NCI-H128 (cell line): Measurements from ENCODE around the gene MMEL1.

Experiments used
- DNase-seq: peaks from one replicate; lab custom pipeline; 2025; ENCODE audit not compliant: unreplicated experiment; lab: John Stamatoyannopoulos, UW

Gene MMEL1

DNA sequence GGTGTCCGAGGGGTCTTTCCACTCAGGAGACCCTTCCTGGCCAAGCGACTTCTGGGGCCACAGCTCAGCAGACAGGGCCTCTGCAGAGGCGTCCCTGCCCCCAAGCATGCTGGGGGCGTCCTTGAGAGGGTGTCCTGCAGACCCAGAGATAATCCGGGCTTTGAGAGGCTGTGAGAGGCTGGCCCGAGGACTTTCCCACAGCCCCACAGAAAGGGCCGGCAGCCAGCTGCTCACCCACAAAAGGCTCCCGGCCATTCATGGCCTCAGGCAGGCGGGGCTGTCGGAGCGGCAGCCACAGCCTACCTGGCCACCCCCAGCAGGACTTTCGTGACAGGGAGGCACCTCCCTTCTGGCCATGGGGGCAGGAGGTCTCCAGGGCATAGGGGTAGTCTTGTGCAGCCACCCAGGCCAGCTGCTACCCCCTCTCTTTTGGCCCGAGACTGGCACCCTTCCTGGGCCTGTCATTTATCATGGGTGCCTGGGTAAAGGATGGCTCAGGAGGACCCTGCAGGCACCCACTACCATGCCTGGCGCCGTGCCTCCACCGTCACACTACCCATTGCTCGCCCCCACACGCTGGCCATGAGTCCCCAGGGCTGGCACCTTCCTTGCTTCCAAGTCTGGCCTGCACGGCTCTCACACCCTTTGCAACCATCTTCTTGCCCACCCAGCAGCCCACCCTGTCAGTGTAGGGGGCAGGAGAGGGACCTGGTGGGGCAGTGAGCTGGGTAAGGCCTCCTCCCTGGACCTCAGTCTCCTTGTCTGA, 87.8 kb downstream of the MMEL1 start:
- DNase-seq, result no peak

DNA sequence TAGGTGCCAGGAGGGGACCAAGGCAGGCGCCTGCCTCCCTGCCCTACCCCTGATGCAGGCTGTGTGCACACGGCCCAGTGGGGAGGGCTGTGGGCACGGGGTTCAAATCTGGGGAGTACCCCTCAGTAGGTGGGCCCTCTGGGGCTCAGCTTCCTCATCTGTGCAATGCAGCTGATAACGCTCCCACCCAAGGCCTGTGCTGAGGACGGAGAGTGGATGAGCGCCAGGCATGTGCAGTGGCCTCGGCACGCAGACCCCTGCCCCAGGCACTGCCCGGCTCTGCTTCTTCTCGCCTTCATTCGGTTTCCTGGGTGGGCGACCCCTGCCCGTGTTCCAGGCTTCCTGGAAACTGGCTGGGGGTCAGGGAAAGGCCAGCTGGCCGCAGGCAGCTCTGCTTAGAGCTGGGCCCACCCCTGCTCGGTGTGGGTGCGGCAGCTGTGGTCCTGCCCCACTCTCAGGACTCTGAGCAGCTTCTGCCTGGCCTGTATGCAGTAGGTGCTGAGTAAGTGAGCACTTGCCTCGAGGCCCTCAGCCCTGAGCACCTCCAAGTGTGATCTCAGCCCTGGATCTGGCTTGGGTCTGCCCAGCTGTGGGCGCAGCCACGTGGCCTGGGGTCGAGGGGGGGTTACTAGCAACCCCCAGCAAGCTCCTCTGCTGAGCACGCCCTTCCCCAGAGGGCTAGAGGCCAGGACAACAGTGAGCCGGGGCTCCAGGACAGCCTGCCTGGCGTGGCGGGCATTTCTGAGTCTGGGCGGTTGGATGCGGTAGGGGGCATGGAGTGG, 88.5 kb downstream of the MMEL1 start:
- no peak for DNase-seq

DNA sequence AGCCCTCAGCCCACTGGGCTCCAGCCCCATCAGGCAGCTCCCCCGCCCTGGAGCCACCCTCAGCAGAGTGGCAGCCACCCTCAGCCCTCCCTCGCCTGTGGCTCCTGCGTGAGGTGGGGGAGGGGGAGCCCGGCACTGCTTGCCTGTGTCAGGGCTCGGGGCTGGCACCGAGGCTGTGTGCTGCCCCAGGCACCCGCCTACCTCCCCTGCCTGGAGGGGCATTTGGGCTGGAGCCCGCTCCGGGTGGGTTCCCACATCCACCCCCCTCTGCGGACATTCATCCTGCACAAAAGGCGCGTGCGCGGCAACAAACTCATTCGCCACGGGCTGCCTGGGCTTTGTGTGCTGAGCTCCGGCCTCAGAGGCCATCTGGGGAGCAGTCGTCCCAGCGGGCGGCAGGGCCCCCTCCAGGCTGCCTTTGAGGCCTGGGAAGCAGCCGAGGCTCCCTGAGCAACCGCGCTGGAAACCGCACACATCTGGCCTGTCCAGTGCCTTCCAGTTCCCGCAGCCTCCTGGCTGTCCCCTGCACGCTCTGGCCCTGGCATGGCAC, 89.2 kb downstream of the MMEL1 start:
- no peak for DNase-seq

DNA sequence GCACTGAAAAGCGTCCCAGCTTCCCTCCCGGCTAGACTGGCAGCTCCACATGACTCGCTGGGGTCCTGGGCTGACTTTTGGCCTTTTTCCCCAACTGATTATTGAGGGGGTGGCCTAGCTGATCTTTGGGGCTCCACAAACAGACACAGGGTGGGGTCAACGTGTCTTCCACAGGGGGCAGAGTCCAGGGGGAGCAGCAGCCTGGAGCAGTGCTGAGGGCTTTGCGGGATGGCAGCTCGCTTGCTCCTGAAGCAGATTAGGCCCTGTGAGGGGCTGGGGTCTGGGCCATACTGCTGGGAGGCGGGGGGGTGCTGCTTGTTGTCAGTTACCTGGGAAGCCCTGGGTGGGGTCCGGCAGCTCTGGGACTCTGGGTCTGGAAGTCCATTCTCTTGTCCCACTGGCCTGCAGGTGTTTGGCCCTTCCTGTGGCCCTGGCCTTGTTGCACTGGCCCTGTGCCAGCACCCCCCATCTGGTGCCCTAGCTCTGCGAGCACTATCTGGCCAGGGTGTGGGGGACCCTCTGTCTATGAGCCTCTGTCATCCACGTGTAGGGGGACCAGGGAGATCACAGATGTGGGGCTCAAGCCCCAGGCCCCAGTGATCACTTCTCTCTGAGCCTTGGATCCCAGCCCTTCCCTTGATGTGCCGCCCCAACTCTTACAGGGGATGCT, 90.4 kb downstream of the MMEL1 start:
- DNase-seq, result no peak

DNA sequence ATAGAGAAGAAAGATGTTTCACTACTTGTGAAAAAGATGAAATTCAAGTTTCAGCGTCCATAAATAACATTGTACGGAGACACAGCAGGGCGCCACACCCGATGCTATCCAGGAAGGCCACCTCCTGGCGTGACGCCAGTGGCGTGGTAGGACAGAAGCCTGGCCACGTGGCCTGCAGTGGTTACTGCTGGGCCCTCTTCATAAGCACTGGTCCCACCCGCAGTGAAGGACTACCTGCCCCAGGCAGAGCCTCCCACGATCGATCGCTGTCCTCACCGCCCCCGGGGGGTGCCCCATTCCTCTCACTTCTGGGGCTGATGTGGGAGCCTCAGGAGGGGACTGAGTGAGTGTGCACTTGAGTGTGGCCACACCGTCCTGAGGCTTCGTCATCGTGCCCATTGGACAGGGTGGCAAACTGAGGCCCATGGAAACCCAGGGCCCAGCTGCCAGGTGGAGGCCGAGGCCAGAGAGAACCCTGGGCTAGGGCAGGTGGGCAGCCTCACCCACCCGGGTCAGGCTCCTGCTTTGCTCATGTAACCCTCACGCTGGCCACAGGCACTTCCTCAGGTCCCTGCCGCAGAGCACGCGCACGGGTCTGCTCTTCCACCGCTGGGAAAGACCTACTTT, 91.1 kb downstream of the MMEL1 start:
- DNase-seq, result no peak

DNA sequence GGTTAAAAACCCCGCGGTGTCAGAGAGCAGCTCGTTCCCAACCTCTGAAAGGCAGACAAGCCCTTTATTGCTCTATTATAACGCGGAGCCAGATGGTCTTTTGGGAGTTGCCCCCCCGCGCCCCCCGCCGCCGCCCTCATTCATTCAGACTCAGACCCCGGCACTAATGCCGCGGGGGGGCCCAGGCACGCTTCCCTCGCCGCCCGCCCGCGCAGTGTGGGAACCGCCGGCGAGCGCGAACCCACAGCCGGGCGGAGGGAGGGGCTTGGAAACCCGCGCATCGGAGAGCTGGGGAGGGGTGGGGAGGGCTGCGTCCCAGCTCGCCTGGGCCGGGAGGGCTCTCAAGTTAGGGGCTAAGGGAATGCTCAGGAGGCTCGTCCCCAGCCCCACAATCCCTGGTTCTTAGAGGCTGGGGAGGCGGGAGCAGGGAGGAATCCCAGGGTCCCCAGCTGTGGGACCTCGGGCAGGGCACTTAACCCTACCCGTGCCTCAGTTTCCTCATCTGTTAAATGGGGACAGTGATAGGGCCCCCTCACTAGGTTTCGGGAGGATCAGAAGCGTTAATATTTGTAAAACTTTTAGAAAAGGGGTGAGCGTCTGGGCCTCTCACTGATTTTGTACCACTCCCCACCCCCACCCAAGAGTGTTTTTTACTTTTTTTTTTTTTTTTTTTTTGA, 91.9 kb downstream of the MMEL1 start:
- no peak for DNase-seq
